HL-60/S4 (cell line): ENCODE data around the gene DSC3.
"Not testable (repeated sequence)": the region's sequence is repeated elsewhere in the genome, so short reads cannot be mapped to it uniquely, and the experiment has no call there.

Source experiments
- in situ Hi-C: fragments of 300-500 bp; cut with MboI; formaldehyde crosslinking; loops from 2 replicates; pipeline ENCODE4 v1.14.3; 2022; ENCODE audit warnings: low sequenced_read_pairs

The DSC3 gene

GRCh38 chr18:31042084-31042405 lies 497 bp downstream of the DSC3 start:
- in situ Hi-C loops: no loop called here

GRCh38 chr18:31041271-31042083 lies 1.1 kb downstream of the DSC3 start:
- in situ Hi-C loops: no loop called here

GRCh38 chr18:31040686-31041270 lies 1.8 kb downstream of the DSC3 start:
- in situ Hi-C loops: no loop called here

GRCh38 chr18:31039426-31039825 lies 3.1 kb downstream of the DSC3 start:
- in situ Hi-C loops: no loop called here

GRCh38 chr18:31037686-31038085 lies 4.9 kb downstream of the DSC3 start:
- in situ Hi-C loops: not testable (repeated sequence)

GRCh38 chr18:31034541-31034940 lies 8.0 kb downstream of the DSC3 start:
- in situ Hi-C loops: no loop called here

GRCh38 chr18:31030574-31031278 lies 11.8 kb downstream of the DSC3 start:
- in situ Hi-C loops: no loop called here

- in situ Hi-C loops: no loop called here
Measured at GRCh38 chr18:31015715-31016434, 26.7 kb downstream of the DSC3 start.

GRCh38 chr18:31011455-31011854 lies 31.1 kb downstream of the DSC3 start:
- in situ Hi-C loops: not testable (repeated sequence)

- in situ Hi-C loops: no loop called here
Measured at GRCh38 chr18:31010601-31011000, 31.9 kb downstream of the DSC3 start.

- in situ Hi-C loops: no loop called here
Measured at GRCh38 chr18:30999887-31000628, 42.5 kb downstream of the DSC3 start.

GRCh38 chr18:30999186-30999585 lies 43.4 kb downstream of the DSC3 start:
- in situ Hi-C loops: no loop called here

- in situ Hi-C loops: no loop called here
Measured at GRCh38 chr18:30997223-30997622, 45.3 kb downstream of the DSC3 start.

GRCh38 chr18:30992231-30992630 lies 50.3 kb downstream of the DSC3 start:
- in situ Hi-C loops: no loop called here

- in situ Hi-C loops: no loop called here
Measured at GRCh38 chr18:30991397-30991796, 51.1 kb downstream of the DSC3 start.

- in situ Hi-C loops: no loop called here
Measured at GRCh38 chr18:30989141-30989540, 53.4 kb downstream of the DSC3 start.

- in situ Hi-C loops: no loop called here
Measured at GRCh38 chr18:30988440-30988839, 54.1 kb downstream of the DSC3 start.

- in situ Hi-C loops: no loop called here
Measured at GRCh38 chr18:30987467-30988241, 54.9 kb downstream of the DSC3 start.

- in situ Hi-C loops: no loop called here
Measured at GRCh38 chr18:30985753-30986152, 56.8 kb downstream of the DSC3 start.
